Neuronal stem cell (in vitro differentiated cells): ENCODE data around the gene IGF2BP3.

Experiments
- DNase-seq: peaks from one replicate; pipeline ENCODE4 v3.0.0-alpha.2; 2013; ENCODE audit warnings: low spot score
- H2AFZ ChIP-seq: one replicate; pipeline ENCODE4 v1.6.1; 2013; ENCODE audit warnings: mild to moderate bottlenecking, low read length, inconsistent platforms
- H2AK5ac ChIP-seq: 2 replicates; pipeline ENCODE4 v1.6.1; 2013; ENCODE audit warnings: low read depth, mild to moderate bottlenecking, inconsistent platforms, low read length, moderate library complexity, mixed read lengths
- H2BK120ac ChIP-seq: 2 replicates; pipeline ENCODE4 v1.6.1; 2013; ENCODE audit warnings: low read depth, mild to moderate bottlenecking, inconsistent platforms, low read length, moderate library complexity, mixed read lengths
- H2BK12ac ChIP-seq: one replicate; pipeline ENCODE4 v1.6.1; 2013; ENCODE audit warnings: low read length, inconsistent platforms
- H2BK15ac ChIP-seq: 2 replicates; pipeline ENCODE4 v1.6.1; 2013; ENCODE audit warnings: mild to moderate bottlenecking, low read length, inconsistent platforms, mixed read lengths
- H2BK5ac ChIP-seq: one replicate; pipeline ENCODE4 v1.6.1; 2013; ENCODE audit warnings: inconsistent platforms, mild to moderate bottlenecking, low read length, moderate library complexity
- H3K14ac ChIP-seq: one replicate; pipeline ENCODE4 v1.6.1; 2013; ENCODE audit warnings: low read length, inconsistent platforms
- H3K18ac ChIP-seq: 2 replicates; pipeline ENCODE4 v1.6.1; 2013; ENCODE audit warnings: low read length, inconsistent platforms
- H3K23ac ChIP-seq: 2 replicates; pipeline ENCODE4 v1.6.1; 2013; ENCODE audit warnings: low read depth, mild to moderate bottlenecking, mixed read lengths, low read length, inconsistent platforms; ENCODE audit not compliant: poor library complexity
- H3K27ac ChIP-seq: replicated peaks from 3 replicates; pipeline ENCODE4 v1.5.1; 2013; ENCODE audit warnings: low read length, inconsistent platforms
- H3K27me3 ChIP-seq, 3 experiments: 2 replicates each; pipeline ENCODE4 v1.6.1; 2013; ENCODE audit warnings: low read length in 3 of 3, mild to moderate bottlenecking in 2 of 3, inconsistent platforms in 1 of 3, low read depth in 1 of 3, mixed read lengths in 1 of 3, moderate library complexity in 1 of 3; ENCODE audit not compliant: control insufficient read depth in 3 of 3, insufficient read depth in 3 of 3
- H3K36me3 ChIP-seq, 2 donors: replicated peaks in 1 of 2; 2 replicates each; pipeline ENCODE4 v1.6.1; 2013; ENCODE audit warnings: low read length in 2 of 2; ENCODE audit not compliant: control insufficient read depth in 2 of 2, insufficient read depth in 2 of 2
- H3K4ac ChIP-seq: 2 replicates; pipeline ENCODE4 v1.6.1; 2013; ENCODE audit warnings: inconsistent platforms, mild to moderate bottlenecking, low read length, moderate library complexity
- H3K4me1 ChIP-seq, 2 donors: 1 replicate in 1 of 2; 2 replicates in 1 of 2; pipeline ENCODE4 v1.6.1; 2013; ENCODE audit warnings: low read length in 2 of 2, low read depth in 1 of 2; ENCODE audit not compliant: control insufficient read depth in 2 of 2, insufficient read depth in 1 of 2
- H3K4me2 ChIP-seq: one replicate; pipeline ENCODE4 v1.6.1; 2013; ENCODE audit warnings: mild to moderate bottlenecking, low read length, inconsistent platforms; ENCODE audit not compliant: insufficient read depth, poor library complexity, severe bottlenecking
- H3K4me3 ChIP-seq, 2 donors: 2 replicates each; pipeline ENCODE4 v1.5.1; 2013; ENCODE audit warnings: low read length in 2 of 2, mild to moderate bottlenecking in 2 of 2, inconsistent platforms in 1 of 2, moderate library complexity in 1 of 2
- H3K79me1 ChIP-seq: one replicate; pipeline ENCODE4 v1.6.1; 2013; ENCODE audit warnings: low read depth, mild to moderate bottlenecking, inconsistent platforms, low read length, moderate library complexity
- H3K9ac ChIP-seq: one replicate; pipeline ENCODE4 v1.6.1; 2013; ENCODE audit warnings: mild to moderate bottlenecking, low read depth, low read length, inconsistent platforms; ENCODE audit not compliant: poor library complexity
- H3K9me3 ChIP-seq, 2 donors: replicated peaks in 1 of 2; 2 replicates each; pipeline versions ENCODE3 to v1.6.1; 2013; ENCODE audit warnings: low read length in 2 of 2, mild to moderate bottlenecking in 2 of 2, inconsistent platforms in 1 of 2, low read depth in 1 of 2, mixed read lengths in 1 of 2, moderate library complexity in 1 of 2; ENCODE audit not compliant: control insufficient read depth in 2 of 2, insufficient read depth in 1 of 2
- H4K8ac ChIP-seq: one replicate; pipeline ENCODE4 v1.6.1; 2013; ENCODE audit warnings: low read depth, mild to moderate bottlenecking, inconsistent platforms, low read length, moderate library complexity
- H4K91ac ChIP-seq: one replicate; pipeline ENCODE4 v1.6.1; 2013; ENCODE audit warnings: low read length, low read depth, mild to moderate bottlenecking, inconsistent platforms; ENCODE audit not compliant: poor library complexity
- WGBS, 2 donors: extraction: QIAGEN DNeasy Blood & Tissue Kit; methylation state at CpG; one replicate each; pipeline ENCODE4 v1.1.7; 2013; ENCODE audit warnings: missing lambda C conversion rate in 2 of 2, mixed read lengths in 1 of 2; ENCODE audit not compliant: insufficient read length in 2 of 2, insufficient replicate concordance in 1 of 2; ENCODE audit errors: extremely low coverage in 2 of 2; 5-methylcytosine and 5-hydroxymethylcytosine counted together

The IGF2BP3 gene

GRCh38 chr7:23290993-23291392 is 179.3 kb downstream of the IGF2BP3 start:
- Histone ChIP-seq H2AK5ac (no peak overlapping the region), H3K18ac (no peak overlapping the region), H3K4me1 (no peaks in the 10 kb centered on the region), H3K4ac (no peak overlapping the region), H2BK15ac (no peak overlapping the region), H4K8ac (no peak overlapping the region), H4K91ac (no peak overlapping the region), H3K36me3 (no peaks in the 10 kb centered on the region), H3K4me3 (no peak overlapping the region), H3K23ac (no peak overlapping the region), H2BK5ac (no peak overlapping the region), H3K27ac (no peak overlapping the region), H2AFZ (no peak overlapping the region), H3K14ac (no peak overlapping the region), H2BK120ac (no peak overlapping the region), H2BK12ac (no peak overlapping the region), H3K9me3 (no peaks in the 10 kb centered on the region), H3K9ac (no peak overlapping the region), H3K79me1 (no peaks in the 10 kb centered on the region), H3K4me2 (no peak overlapping the region), H3K27me3 (peaks cover 0 to 3% (median 0%) of the 10 kb centered on the region in 3 experiments)
- DNase-seq: no peak
- WGBS, 2 donors: no CpG with 5 or more reads among the region's 9 CpGs

GRCh38 chr7:23287612-23288011 is 182.7 kb downstream of the IGF2BP3 start:
- H3K79me1 ChIP-seq: no peaks in the 10 kb centered on the region
- no peaks in the 10 kb centered on the region for H3K27me3 ChIP-seq
- H3K23ac ChIP-seq: no peak overlapping the region
- no peak overlapping the region for H4K91ac ChIP-seq
- WGBS, 2 donors: no CpG with 5 or more reads among the region's 5 CpGs
- no peak overlapping the region for H2BK120ac ChIP-seq
- no peak for DNase-seq
- H2BK5ac ChIP-seq: no peak overlapping the region
- H2BK12ac ChIP-seq: no peak overlapping the region
- no peaks in the 10 kb centered on the region for H3K36me3 ChIP-seq
- H3K4me1 ChIP-seq: no peaks in the 10 kb centered on the region
- peak overlapping the region; percentile 10 for H2AFZ ChIP-seq
- H2AK5ac ChIP-seq: peak overlapping the region; percentile 22
- no peak overlapping the region for H3K4ac ChIP-seq
- H4K8ac ChIP-seq: no peak overlapping the region
- no peak overlapping the region for H3K4me3 ChIP-seq
- no peak overlapping the region for H3K9ac ChIP-seq
- no peak overlapping the region for H3K4me2 ChIP-seq
- H3K9me3 ChIP-seq: no peaks in the 10 kb centered on the region
- no peak overlapping the region for H2BK15ac ChIP-seq
- H3K18ac ChIP-seq: no peak overlapping the region
- H3K14ac ChIP-seq: no peak overlapping the region
- H3K27ac ChIP-seq: no peak overlapping the region

GRCh38 chr7:23285657-23286646 is 184.3 kb downstream of the IGF2BP3 start:
- no peak overlapping the region for H3K23ac ChIP-seq
- H3K9ac ChIP-seq: no peak overlapping the region
- H2BK12ac ChIP-seq: no peak overlapping the region
- H2AK5ac ChIP-seq: no peak overlapping the region
- no peak overlapping the region for H3K14ac ChIP-seq
- WGBS, 2 donors: 94% methylated on average over 2 of the region's 18 CpGs; no CpG with 5 or more reads in 1 of the 2 donors
- H4K91ac ChIP-seq: no peak overlapping the region
- no peak overlapping the region for H3K27ac ChIP-seq
- no peak overlapping the region for H3K4me3 ChIP-seq
- H3K18ac ChIP-seq: no peak overlapping the region
- H3K36me3 ChIP-seq: no peaks in the 10 kb centered on the region
- H2BK120ac ChIP-seq: no peak overlapping the region
- no peaks in the 10 kb centered on the region for H3K79me1 ChIP-seq
- no peak overlapping the region for H3K4me2 ChIP-seq
- no peak overlapping the region for H2BK5ac ChIP-seq
- no peaks in the 10 kb centered on the region for H3K9me3 ChIP-seq
- no peaks in the 10 kb centered on the region for H3K4me1 ChIP-seq
- H2AFZ ChIP-seq: no peak overlapping the region
- H3K4ac ChIP-seq: no peak overlapping the region
- no peak overlapping the region for H2BK15ac ChIP-seq
- H3K27me3 ChIP-seq: no peaks in the 10 kb centered on the region
- H4K8ac ChIP-seq: no peak overlapping the region
- DNase-seq: no peak

- no peaks in the 10 kb centered on the region for H3K4me1 ChIP-seq
- H3K14ac ChIP-seq: no peak overlapping the region
- no peak overlapping the region for H3K18ac ChIP-seq
- no peak overlapping the region for H3K9ac ChIP-seq
- DNase-seq: no peak
- no peak overlapping the region for H4K8ac ChIP-seq
- H3K4ac ChIP-seq: no peak overlapping the region
- no peak overlapping the region for H3K23ac ChIP-seq
- no peak overlapping the region for H3K4me2 ChIP-seq
- H2AFZ ChIP-seq: no peak overlapping the region
- no peaks in the 10 kb centered on the region for H3K9me3 ChIP-seq
- H3K27me3 ChIP-seq: no peaks in the 10 kb centered on the region
- no peak overlapping the region for H4K91ac ChIP-seq
- no peaks in the 10 kb centered on the region for H3K36me3 ChIP-seq
- no peak overlapping the region for H3K4me3 ChIP-seq
- H2AK5ac ChIP-seq: no peak overlapping the region
- no CpG with 5 or more reads among the region's 2 CpGs for WGBS, 2 donors
- H2BK15ac ChIP-seq: no peak overlapping the region
- no peak overlapping the region for H3K27ac ChIP-seq
- no peak overlapping the region for H2BK5ac ChIP-seq
- H3K79me1 ChIP-seq: no peaks in the 10 kb centered on the region
- no peak overlapping the region for H2BK12ac ChIP-seq
- no peak overlapping the region for H2BK120ac ChIP-seq
Measured at GRCh38 chr7:23284871-23285270, 185.4 kb downstream of the IGF2BP3 start.
